ENCODE measurements around the gene TMEM100.

Gene TMEM100

GRCh38 chr17:55722742-55723487 is at the start of gene TMEM100:
TMEM100 (minus strand) TSS chr17:55722864; CDS start chr17:55721070, 1,794 bp downstream.
- no peak for DNase-seq

- no peak for DNase-seq
Observed at GRCh38 chr17:55772086-55772485, 49.4 kb upstream of the TMEM100 start.

GRCh38 chr17:55770196-55770870 is 47.7 kb upstream of the TMEM100 start:
- peak; percentile 34 for DNase-seq

GRCh38 chr17:55769625-55770000 is 46.9 kb upstream of the TMEM100 start:
- DNase-seq = no peak

- peak; percentile 10 for DNase-seq
Observed at GRCh38 chr17:55768936-55769624, 46.4 kb upstream of the TMEM100 start.

GRCh38 chr17:55765472-55765871 is 42.8 kb upstream of the TMEM100 start:
- no peak for DNase-seq

- no peak for DNase-seq
Observed at GRCh38 chr17:55764610-55765009, 41.9 kb upstream of the TMEM100 start.

GRCh38 chr17:55763856-55764255 is 41.2 kb upstream of the TMEM100 start:
- DNase-seq = no peak

- no peak for DNase-seq
Observed at GRCh38 chr17:55762086-55762858, 39.6 kb upstream of the TMEM100 start.

- no peak for DNase-seq
Observed at GRCh38 chr17:55760643-55761355, 38.1 kb upstream of the TMEM100 start.

- peak; percentile 12 for DNase-seq
Observed at GRCh38 chr17:55758171-55758570, 35.5 kb upstream of the TMEM100 start.

- DNase-seq = no peak
Observed at GRCh38 chr17:55757659-55758058, 35.0 kb upstream of the TMEM100 start.

- DNase-seq = no peak
Observed at GRCh38 chr17:55756689-55757088, 34.0 kb upstream of the TMEM100 start.

- no peak for DNase-seq
Observed at GRCh38 chr17:55751720-55752250, 29.1 kb upstream of the TMEM100 start.

GRCh38 chr17:55750750-55751657 is 28.3 kb upstream of the TMEM100 start, which contains the start of gene PCTP:
PCTP (plus strand) TSS chr17:55751051; CDS start chr17:55751104, 53 bp downstream.
- DNase-seq = peak; percentile 83

- no peak for DNase-seq
Observed at GRCh38 chr17:55749985-55750384, 27.3 kb upstream of the TMEM100 start.

- DNase-seq = no peak
Observed at GRCh38 chr17:55748841-55749240, 26.2 kb upstream of the TMEM100 start.

- DNase-seq = no peak
Observed at GRCh38 chr17:55747209-55747608, 24.5 kb upstream of the TMEM100 start.

GRCh38 chr17:55746466-55746865 is 23.8 kb upstream of the TMEM100 start:
- DNase-seq = no peak

- no peak for DNase-seq
Observed at GRCh38 chr17:55745258-55745657, 22.6 kb upstream of the TMEM100 start.
